Tibial nerve (tissue), 4 donors: ENCODE measurements around the gene NR2C2. TPM values are rescaled to one million over a fixed set of nuclear protein-coding genes. Genes with fewer than 3 reads are reported as not detected.

Experiments used
- DNase-seq, 2 donors: peaks; one replicate each; pipeline ENCODE4 v3.0.0-alpha.2; 2019; ENCODE audit warnings: low spot score in 2 of 2
- H3K27ac ChIP-seq, 4 donors: fragments of 200-600 bp; sonication (generic) in 3 of 4; one replicate each; pipeline ENCODE4 v1.5.1; 2017 to 2019; ENCODE audit warnings: mild to moderate bottlenecking in 1 of 4
- H3K27me3 ChIP-seq, 2 donors: fragments of 200-600 bp; sonication (generic) in 1 of 2; one replicate each; pipeline versions ENCODE4 v1.5.1 to v1.6.0; 2017 to 2019
- H3K36me3 ChIP-seq, 3 donors: fragments of 200-600 bp; sonication (generic); one replicate each; pipeline ENCODE4 v1.5.1; 2018 to 2019
- H3K4me1 ChIP-seq, 4 donors: fragments of 200-600 bp; sonication (generic) in 3 of 4; one replicate each; pipeline ENCODE4 v1.5.1; 2017 to 2019
- H3K4me3 ChIP-seq, 4 donors: fragments of 200-600 bp; sonication (generic) in 3 of 4; one replicate each; pipeline ENCODE4 v1.5.1; 2017 to 2019; ENCODE audit warnings: mild to moderate bottlenecking in 1 of 4, moderate library complexity in 1 of 4
- H3K9me3 ChIP-seq, 4 donors: fragments of 200-600 bp; sonication (generic) in 3 of 4; one replicate each; pipeline ENCODE4 v1.5.1; 2017 to 2019
- EP300 ChIP-seq, 2 donors: sonication (generic); formaldehyde crosslinking; IDR thresholded peaks; one replicate each; pipeline ENCODE4 v1.6.1; 2017; ENCODE audit warnings: antibody characterized with exemption in 2 of 2, mild to moderate bottlenecking in 1 of 2
- POLR2A ChIP-seq, 2 donors: fragments of 450-650 bp; IDR thresholded peaks; one replicate each; pipeline ENCODE4 v1.6.1; 2017; ENCODE audit warnings: antibody characterized with exemption in 2 of 2, mild to moderate bottlenecking in 2 of 2, moderate library complexity in 2 of 2
- WGBS, 2 donors: methylation state at CpG; one replicate each; pipeline ENCODE4 v1.1.5; 2018; 5-methylcytosine and 5-hydroxymethylcytosine counted together
- total RNA-seq, 4 donors: library from RNA; depleted of rRNA; stranded (reverse); fragments of >200 nt; gene quantifications; one replicate each; pipeline ENCODE4 v1.1.0, GENCODE V29; 2016
- TF ChIP-seq, protein P1 (sequence below), 5 experiments: fragments of 200-600 bp in 3 of 5; fragments of 450-650 bp in 2 of 5; sonication (generic) in 3 of 5; IDR thresholded peaks; one replicate each; pipeline ENCODE4 v1.5.1; 2016 to 2019; ENCODE audit warnings: antibody characterized with exemption in 5 of 5, mild to moderate bottlenecking in 3 of 5, moderate library complexity in 2 of 5

NR2C2 gene
- total RNA-seq, 4 donors from 2014 or later = 34.5 to 54.3 (median 44.4) TPM

DNA sequence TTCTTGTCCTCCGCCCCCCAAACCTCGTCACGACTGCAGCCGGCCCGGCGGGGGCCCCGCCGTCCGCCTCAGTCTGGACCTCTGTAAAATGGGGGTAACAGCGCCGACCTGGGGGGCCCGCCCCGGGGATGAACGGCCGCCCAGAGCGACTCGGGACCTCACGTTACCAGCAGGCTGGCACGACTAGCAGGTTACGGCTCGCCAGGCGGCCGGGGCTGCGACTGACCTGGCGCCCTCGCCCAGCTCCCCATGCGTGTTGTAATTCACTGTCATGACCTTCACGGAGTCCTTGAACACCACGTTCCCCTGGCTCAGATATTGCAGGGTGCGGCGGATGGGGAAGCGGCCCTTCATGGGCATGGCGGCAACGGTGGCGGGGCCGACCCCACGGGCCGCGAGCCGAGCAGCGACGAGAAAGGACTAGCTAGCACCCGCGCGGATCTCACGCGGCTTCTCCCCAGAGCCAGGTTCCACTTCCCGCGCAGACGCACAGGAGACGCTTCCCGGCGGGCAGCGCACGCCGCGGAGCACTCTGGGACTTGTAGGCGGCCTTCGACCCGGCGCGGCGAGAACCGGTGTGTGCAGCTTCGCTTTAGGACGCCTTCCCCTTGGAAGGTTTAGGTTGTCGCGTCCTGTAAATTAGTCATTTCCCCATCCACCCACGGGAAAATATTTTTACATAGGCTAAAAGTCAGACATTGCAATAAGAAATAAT, 117.6 kb downstream of the NR2C2 start, which contains the start of gene MRPS25:
Gene MRPS25, minus strand, starts transcription at position 481 of the 715 bp plus-strand sequence. Its CDS starts 121 bp downstream, at position 360.
- TF ChIP-seq, protein P1, sequence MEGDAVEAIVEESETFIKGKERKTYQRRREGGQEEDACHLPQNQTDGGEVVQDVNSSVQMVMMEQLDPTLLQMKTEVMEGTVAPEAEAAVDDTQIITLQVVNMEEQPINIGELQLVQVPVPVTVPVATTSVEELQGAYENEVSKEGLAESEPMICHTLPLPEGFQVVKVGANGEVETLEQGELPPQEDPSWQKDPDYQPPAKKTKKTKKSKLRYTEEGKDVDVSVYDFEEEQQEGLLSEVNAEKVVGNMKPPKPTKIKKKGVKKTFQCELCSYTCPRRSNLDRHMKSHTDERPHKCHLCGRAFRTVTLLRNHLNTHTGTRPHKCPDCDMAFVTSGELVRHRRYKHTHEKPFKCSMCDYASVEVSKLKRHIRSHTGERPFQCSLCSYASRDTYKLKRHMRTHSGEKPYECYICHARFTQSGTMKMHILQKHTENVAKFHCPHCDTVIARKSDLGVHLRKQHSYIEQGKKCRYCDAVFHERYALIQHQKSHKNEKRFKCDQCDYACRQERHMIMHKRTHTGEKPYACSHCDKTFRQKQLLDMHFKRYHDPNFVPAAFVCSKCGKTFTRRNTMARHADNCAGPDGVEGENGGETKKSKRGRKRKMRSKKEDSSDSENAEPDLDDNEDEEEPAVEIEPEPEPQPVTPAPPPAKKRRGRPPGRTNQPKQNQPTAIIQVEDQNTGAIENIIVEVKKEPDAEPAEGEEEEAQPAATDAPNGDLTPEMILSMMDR (IDR thresholded peaks at IDR 0.05) = no peak
- peak; percentile 60 to 84 for TF ChIP-seq POLR2A (IDR thresholded peaks at IDR 0.05)
- peak; percentile 76 to 96 for TF ChIP-seq EP300 (IDR thresholded peaks at IDR 0.05)
- peak within 1 kb of the TSS; percentile 64 to 91 (median 78) for H3K4me3 ChIP-seq
- H3K36me3 ChIP-seq = peaks cover 0 to 6% (median 0%) of the 10 kb centered on the region in 3 donors
- peak within 1 kb of the TSS; percentile 44 to 84 (median 74) for H3K27ac ChIP-seq
- H3K4me1 ChIP-seq = peaks cover 0 to 16% (median 14%) of the 10 kb centered on the region in 4 donors
- no peaks in the 10 kb centered on the region for H3K27me3 ChIP-seq
- no peaks in the 10 kb centered on the region for H3K9me3 ChIP-seq
- peak; percentile 74 to 82 for DNase-seq
- 1 to 2% methylated on average over 17 to 37 of the region's 69 CpGs for WGBS, 2 donors

DNA sequence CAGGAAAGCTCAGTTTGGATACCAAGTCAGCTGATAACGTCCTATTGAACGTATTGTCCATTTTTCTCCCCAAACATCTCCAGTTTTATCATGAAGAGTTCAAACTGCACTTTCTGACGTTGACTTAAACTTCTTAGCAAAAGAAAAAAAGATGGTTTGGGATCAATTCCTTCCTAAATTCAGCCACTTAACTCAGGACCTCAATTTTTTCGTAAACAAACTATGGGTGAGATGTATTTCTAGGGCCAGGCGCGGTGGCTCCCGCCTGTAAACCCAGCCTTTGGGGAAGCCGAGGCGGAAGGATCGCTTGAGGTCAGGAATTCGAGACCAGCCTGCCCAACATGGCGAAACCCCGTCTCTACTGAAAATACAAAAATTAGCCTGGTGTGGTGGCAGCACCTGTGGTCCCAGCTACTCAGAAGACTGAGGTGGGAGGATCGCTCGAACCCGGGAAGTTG, 118.2 kb downstream of the NR2C2 start:
- WGBS, 2 donors = 41 to 53% methylated on average over 16 of the region's 16 CpGs
- H3K4me1 ChIP-seq = peaks cover 0 to 16% (median 14%) of the 10 kb centered on the region in 4 donors
- H3K4me3 ChIP-seq = peak overlapping the region; percentile 64 to 91 (median 78)
- no peaks in the 10 kb centered on the region for H3K27me3 ChIP-seq
- no peaks in the 10 kb centered on the region for H3K9me3 ChIP-seq
- peak overlapping the region; percentile 44 to 84 (median 74) for H3K27ac ChIP-seq
- DNase-seq = no peak
- H3K36me3 ChIP-seq = peaks cover 0 to 12% (median 0%) of the 10 kb centered on the region in 3 donors
- TF ChIP-seq, protein P1 (IDR thresholded peaks at IDR 0.05) = no peak
- TF ChIP-seq POLR2A (IDR thresholded peaks at IDR 0.05) (no peak), EP300 (IDR thresholded peaks at IDR 0.05) (no peak)

DNA sequence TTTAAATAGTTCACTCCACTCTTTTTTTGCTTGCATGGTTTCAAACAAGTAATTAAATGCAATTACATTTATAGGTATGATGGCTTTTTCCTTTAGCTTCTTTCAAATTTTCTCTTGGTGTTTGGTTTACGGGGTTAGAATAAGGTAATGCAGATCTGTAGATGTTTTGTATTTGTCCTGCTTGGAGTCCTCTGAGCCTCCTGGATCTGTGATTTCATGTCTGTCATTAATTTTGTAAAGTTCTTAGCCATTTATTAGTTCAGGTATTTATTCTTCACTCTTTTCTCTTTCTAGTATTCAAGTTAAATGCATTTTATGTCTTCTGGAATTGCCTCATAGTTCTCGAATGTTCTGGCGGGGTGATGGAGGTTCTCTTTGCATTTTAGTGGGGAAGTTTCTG, 119.1 kb downstream of the NR2C2 start:
- Histone ChIP-seq H3K36me3 (peaks cover 0 to 21% (median 0%) of the 10 kb centered on the region in 3 donors), H3K27me3 (no peaks in the 10 kb centered on the region), H3K4me1 (peaks cover 0 to 16% (median 14%) of the 10 kb centered on the region in 4 donors), H3K4me3 (no peak overlapping the region), H3K9me3 (no peaks in the 10 kb centered on the region), H3K27ac (no peak overlapping the region)
- TF ChIP-seq POLR2A (IDR thresholded peaks at IDR 0.05) (no peak), EP300 (IDR thresholded peaks at IDR 0.05) (no peak)
- TF ChIP-seq, protein P1 (IDR thresholded peaks at IDR 0.05) = no peak
- DNase-seq = no peak
- WGBS, 2 donors = 96% methylated on average over 3 of the region's 3 CpGs

DNA sequence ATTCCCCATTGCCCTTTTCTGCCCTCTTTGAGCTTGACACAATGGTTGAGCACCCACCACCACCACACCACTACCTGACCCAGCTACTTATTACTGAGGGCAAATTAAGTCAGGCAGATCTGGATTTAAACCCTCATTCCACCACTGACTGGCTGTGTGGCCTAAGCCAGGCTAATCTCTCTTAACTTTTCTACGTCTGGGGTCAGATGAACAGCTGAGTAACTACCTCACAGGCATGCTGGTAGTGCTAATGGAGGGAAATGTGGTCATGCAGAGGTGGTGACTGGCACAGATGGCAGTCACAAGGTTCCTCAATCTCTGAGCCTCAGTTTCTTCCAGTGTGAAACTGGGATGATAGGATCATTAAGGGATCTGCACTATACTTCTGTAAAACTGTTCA, 122.1 kb downstream of the NR2C2 start:
- Histone ChIP-seq H3K27ac (no peak overlapping the region), H3K9me3 (no peaks in the 10 kb centered on the region), H3K36me3 (peaks cover 0 to 51% (median 8%) of the 10 kb centered on the region in 3 donors), H3K4me1 (no peaks in the 10 kb centered on the region), H3K4me3 (no peak overlapping the region), H3K27me3 (no peaks in the 10 kb centered on the region)
- TF ChIP-seq POLR2A (IDR thresholded peaks at IDR 0.05) (no peak), EP300 (IDR thresholded peaks at IDR 0.05) (no peak)
- TF ChIP-seq, protein P1 (IDR thresholded peaks at IDR 0.05) = no peak
- 88% methylated on average over 1 of the region's 1 CpG for WGBS, 2 donors
- DNase-seq = no peak

DNA sequence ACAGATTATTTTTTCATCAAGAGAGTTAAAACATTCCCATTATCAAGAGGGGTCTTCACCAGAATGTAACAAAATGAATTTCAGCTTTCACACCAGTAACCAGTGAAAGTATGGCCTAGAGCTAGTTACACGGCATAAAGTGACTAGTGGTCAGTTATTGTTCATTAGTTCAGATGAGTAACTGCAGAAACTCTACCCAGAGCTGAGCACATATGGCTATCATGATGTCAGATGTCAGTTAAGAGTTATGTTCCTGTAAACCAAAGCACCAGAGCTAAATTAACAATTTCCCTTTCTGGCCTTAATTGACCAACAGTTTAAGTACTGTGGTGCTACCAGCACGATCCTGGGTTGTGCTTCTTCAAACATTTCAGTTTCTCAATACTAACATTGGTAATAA, 124.3 kb downstream of the NR2C2 start:
- Histone ChIP-seq H3K36me3 (peaks cover 2 to 74% (median 21%) of the 10 kb centered on the region in 3 donors), H3K27ac (no peak overlapping the region), H3K4me1 (no peaks in the 10 kb centered on the region), H3K9me3 (no peaks in the 10 kb centered on the region), H3K27me3 (no peaks in the 10 kb centered on the region), H3K4me3 (no peak overlapping the region)
- no peak for DNase-seq
- TF ChIP-seq EP300 (IDR thresholded peaks at IDR 0.05) (no peak), POLR2A (IDR thresholded peaks at IDR 0.05) (no peak)
- TF ChIP-seq, protein P1 (IDR thresholded peaks at IDR 0.05) = no peak
- 82 to 87% methylated on average over 2 of the region's 2 CpGs for WGBS, 2 donors
